ENCODE results near the gene ZPR1.

DNA sequence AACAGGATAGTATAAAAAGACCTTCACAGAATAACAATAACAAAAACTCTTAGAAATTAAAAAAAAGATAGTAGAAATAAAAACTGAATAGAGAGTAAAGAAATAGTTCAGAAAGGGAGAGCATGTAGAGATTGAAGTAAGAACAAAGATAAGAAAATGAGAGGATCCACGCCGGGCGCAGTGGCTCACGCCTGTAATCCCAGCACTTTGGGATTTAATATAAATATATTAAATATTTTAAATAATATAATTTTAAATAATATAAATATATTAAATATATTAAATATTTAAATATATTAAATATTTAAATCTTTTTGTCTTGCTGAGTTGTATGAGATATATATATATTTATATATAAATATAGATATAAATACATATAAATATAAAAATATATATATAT lies 24.3 kb upstream of the ZPR1 start:
- TF ChIP-seq, protein P1, sequence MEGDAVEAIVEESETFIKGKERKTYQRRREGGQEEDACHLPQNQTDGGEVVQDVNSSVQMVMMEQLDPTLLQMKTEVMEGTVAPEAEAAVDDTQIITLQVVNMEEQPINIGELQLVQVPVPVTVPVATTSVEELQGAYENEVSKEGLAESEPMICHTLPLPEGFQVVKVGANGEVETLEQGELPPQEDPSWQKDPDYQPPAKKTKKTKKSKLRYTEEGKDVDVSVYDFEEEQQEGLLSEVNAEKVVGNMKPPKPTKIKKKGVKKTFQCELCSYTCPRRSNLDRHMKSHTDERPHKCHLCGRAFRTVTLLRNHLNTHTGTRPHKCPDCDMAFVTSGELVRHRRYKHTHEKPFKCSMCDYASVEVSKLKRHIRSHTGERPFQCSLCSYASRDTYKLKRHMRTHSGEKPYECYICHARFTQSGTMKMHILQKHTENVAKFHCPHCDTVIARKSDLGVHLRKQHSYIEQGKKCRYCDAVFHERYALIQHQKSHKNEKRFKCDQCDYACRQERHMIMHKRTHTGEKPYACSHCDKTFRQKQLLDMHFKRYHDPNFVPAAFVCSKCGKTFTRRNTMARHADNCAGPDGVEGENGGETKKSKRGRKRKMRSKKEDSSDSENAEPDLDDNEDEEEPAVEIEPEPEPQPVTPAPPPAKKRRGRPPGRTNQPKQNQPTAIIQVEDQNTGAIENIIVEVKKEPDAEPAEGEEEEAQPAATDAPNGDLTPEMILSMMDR (conservative IDR thresholded peaks at IDR 0.05): no peak
- no peak for TF ChIP-seq EZH2 (IDR thresholded peaks at IDR 0.05; ENCODE audit: low read depth)

Data from PC-9 (cell line).